Esophagus muscularis mucosa (tissue), 4 donors: ENCODE measurements around the gene TMEM207. TPM values are rescaled to one million over a fixed set of nuclear protein-coding genes. Genes with fewer than 3 reads are reported as not detected.

ENCODE experiments used
- DNase-seq: peaks from one replicate; pipeline ENCODE4 v3.0.0-alpha.2; 2017; ENCODE audit errors: extremely low spot score
- H3K27ac ChIP-seq, 4 donors: fragments of 200-600 bp; sonication (generic); replicated peaks in 1 of 4; 1 replicate in 3 of 4; 2 replicates in 1 of 4; pipeline ENCODE4 v1.5.1; 2016 to 2019; ENCODE audit warnings: mild to moderate bottlenecking in 1 of 4
- H3K27me3 ChIP-seq, 4 donors: fragments of 200-600 bp; sonication (generic); one replicate each; pipeline versions ENCODE4 v1.5.1 to v1.6.0; 2016 to 2019
- H3K36me3 ChIP-seq, 4 donors: fragments of 200-600 bp; sonication (generic); one replicate each; pipeline ENCODE4 v1.5.1; 2016 to 2019
- H3K4me1 ChIP-seq, 4 donors: fragments of 200-600 bp; sonication (generic); one replicate each; pipeline ENCODE4 v1.5.1; 2016 to 2019
- H3K4me3 ChIP-seq, 4 donors: fragments of 200-600 bp; sonication (generic); 1 replicate in 2 of 4; 2 replicates in 2 of 4; pipeline ENCODE4 v1.5.1; 2016 to 2019; ENCODE audit warnings: mild to moderate bottlenecking in 4 of 4, moderate library complexity in 1 of 4
- H3K9me3 ChIP-seq, 4 donors: fragments of 200-600 bp; sonication (generic); 1 replicate in 3 of 4; 2 replicates in 1 of 4; pipeline ENCODE4 v1.5.1; 2016 to 2019
- CTCF ChIP-seq, 3 experiments: fragments of 200-600 bp in 2 of 3; fragments of 450-650 bp in 1 of 3; sonication (generic) in 2 of 3; IDR thresholded peaks; one replicate each; pipeline ENCODE4 v1.5.1; 2017 to 2019; ENCODE audit warnings: antibody characterized with exemption in 3 of 3, mild to moderate bottlenecking in 2 of 3, moderate library complexity in 1 of 3
- EP300 ChIP-seq: sonication (generic); formaldehyde crosslinking; IDR thresholded peaks from one replicate; pipeline ENCODE4 v1.6.1; 2017; ENCODE audit warnings: antibody characterized with exemption
- POLR2A ChIP-seq: fragments of 450-650 bp; IDR thresholded peaks from one replicate; pipeline ENCODE4 v1.6.1; 2017; ENCODE audit warnings: antibody characterized with exemption, moderate library complexity, mild to moderate bottlenecking, low read depth
- POLR2AphosphoS5 ChIP-seq, 2 donors: sonication (generic); formaldehyde crosslinking; IDR thresholded peaks; one replicate each; pipeline ENCODE4 v1.6.1; 2017; ENCODE audit warnings: antibody characterized with exemption in 2 of 2
- intact Hi-C: fragments of 100-400 bp; cut with DNase I; formaldehyde crosslinking; loops from one replicate; pipeline ENCODE4 v1.15.1; 2023
- total RNA-seq, 4 donors: library from RNA; depleted of rRNA; stranded (reverse); fragments of >200 nt; gene quantifications; one replicate each; pipeline versions ENCODE4 v1.1.0 to v1.2.1, GENCODE V29; 2016

The TMEM207 gene
- total RNA-seq, 4 donors from 2014 or later = not detected

GRCh38 chr3:190380184-190380583 lies 69.5 kb downstream of the TMEM207 start:
- H3K4me3 ChIP-seq = no peak overlapping the region
- no peaks in the 10 kb centered on the region for H3K27me3 ChIP-seq
- no peaks in the 10 kb centered on the region for H3K36me3 ChIP-seq
- no peak for DNase-seq
- no peaks in the 10 kb centered on the region for H3K9me3 ChIP-seq
- no peaks in the 10 kb centered on the region for H3K4me1 ChIP-seq
- TF ChIP-seq POLR2AphosphoS5 (IDR thresholded peaks at IDR 0.05) = no peak
- TF ChIP-seq POLR2A = no peak
- no peak for TF ChIP-seq CTCF (IDR thresholded peaks at IDR 0.05)
- no peak for TF ChIP-seq EP300
- H3K27ac ChIP-seq = no peak overlapping the region
- intact Hi-C loops = no loop called here

Other genes starting within 250 kb of the TMEM207 start
- gene CLDN1, start 127.5 kb downstream of the TMEM207 start, total RNA-seq = 1 to 10 TPM in 1 of 4 donors, under 1 TPM in 2, not detected in 1; 0.92 to 1.2 (median 0.99) TPM
- not detected for gene CLDN16, start 61.7 kb downstream of the TMEM207 start, total RNA-seq
- 10 to 100 TPM in 1 of 4 donors, 1 to 10 TPM in 3; 4.5 to 13.9 (median 5.2) TPM for gene IL1RAP, start 64.2 kb upstream of the TMEM207 start, total RNA-seq